Measurements from ENCODE around the gene CBX8.

The CBX8 gene

GRCh38 chr17:79796444-79796762 is 474 bp downstream of the CBX8 start:
- in situ Hi-C loops (cut with HindIII; ENCODE audit: low sequenced_read_pairs), result loop anchor here (5.0 kb wide), 1 partner anchor 41 kb away; the partner anchor contains the start of gene CBX4

- in situ Hi-C loops (cut with HindIII; ENCODE audit: low sequenced_read_pairs), result loop anchor here (5.0 kb wide), 1 partner anchor 41 kb away; the partner anchor contains the start of gene CBX4
These were observed 958 bp downstream of the CBX8 start for GRCh38 chr17:79795795-79796443.

- in situ Hi-C loops (cut with HindIII; ENCODE audit: low sequenced_read_pairs), result loop anchor here (5.0 kb wide), 2 partner anchors 42 to 182 kb away; partner anchors contain the start of gene CBX4
These were observed 2.0 kb downstream of the CBX8 start for GRCh38 chr17:79794659-79795511.

GRCh38 chr17:79793924-79794304 is 3.0 kb downstream of the CBX8 start:
- in situ Hi-C loops (cut with HindIII; ENCODE audit: low sequenced_read_pairs), result loop anchor here (5.0 kb wide), 1 partner anchor 183 kb away; no protein-coding TSS in a partner anchor

- in situ Hi-C loops (cut with HindIII; ENCODE audit: low sequenced_read_pairs), result loop anchor here (5.0 kb wide), 1 partner anchor 184 kb away; no protein-coding TSS in a partner anchor
These were observed 3.6 kb downstream of the CBX8 start for GRCh38 chr17:79792984-79793923.

GRCh38 chr17:79792341-79792871 is 4.5 kb downstream of the CBX8 start:
- in situ Hi-C loops (cut with HindIII; ENCODE audit: low sequenced_read_pairs), result loop anchor here (5.0 kb wide), 1 partner anchor 185 kb away; no protein-coding TSS in a partner anchor

- in situ Hi-C loops (cut with HindIII; ENCODE audit: low sequenced_read_pairs), result loop anchor here (5.0 kb wide), 1 partner anchor 186 kb away; no protein-coding TSS in a partner anchor
These were observed 5.1 kb downstream of the CBX8 start for GRCh38 chr17:79791735-79792161.

- in situ Hi-C loops (cut with HindIII; ENCODE audit: low sequenced_read_pairs), result loop anchor here (5.0 kb wide), 1 partner anchor 186 kb away; no protein-coding TSS in a partner anchor
These were observed 5.8 kb downstream of the CBX8 start for GRCh38 chr17:79790805-79791734.

- in situ Hi-C loops (cut with HindIII; ENCODE audit: low sequenced_read_pairs), result loop anchor here (5.0 kb wide), 1 partner anchor 187 kb away; no protein-coding TSS in a partner anchor
These were observed 6.7 kb downstream of the CBX8 start for GRCh38 chr17:79789943-79790804.

- in situ Hi-C loops (cut with HindIII; ENCODE audit: low sequenced_read_pairs), result no loop called here
These were observed 7.6 kb downstream of the CBX8 start for GRCh38 chr17:79788989-79789942.

GRCh38 chr17:79788455-79788854 is 8.4 kb downstream of the CBX8 start:
- in situ Hi-C loops (cut with HindIII; ENCODE audit: low sequenced_read_pairs), result no loop called here

- in situ Hi-C loops (cut with HindIII; ENCODE audit: low sequenced_read_pairs), result no loop called here
These were observed 9.8 kb downstream of the CBX8 start for GRCh38 chr17:79786930-79787643.

- in situ Hi-C loops (cut with HindIII; ENCODE audit: low sequenced_read_pairs), result no loop called here
These were observed 10.7 kb downstream of the CBX8 start for GRCh38 chr17:79785900-79786810.

- in situ Hi-C loops (cut with HindIII; ENCODE audit: low sequenced_read_pairs), result no loop called here
These were observed 11.6 kb downstream of the CBX8 start for GRCh38 chr17:79785017-79785899.
